RWPE1 (cell line): ENCODE results near the gene TMEM100.

ENCODE experiments used
- CTCF ChIA-PET: fragments of 350-600 bp; sonication (Branson Sonifier 250); formaldehyde crosslinking; extraction: SDS; loops from one replicate; lab custom pipeline; 2021; lab: Yijun Ruan, JAX
- POLR2A ChIA-PET: fragments of 400-600 bp; formaldehyde crosslinking; extraction: SDS; loops from one replicate; lab custom pipeline; 2020; ENCODE audit warnings: antibody characterized with exemption; ENCODE audit not compliant: low non-redundant PET; lab: Yijun Ruan, JAX
- DNase-seq: peaks from one replicate; pipeline ENCODE4 v3.0.0; 2012; ENCODE audit warnings: low spot score
- H3K27ac ChIP-seq: fragments of 450-650 bp; 2 replicates; pipeline ENCODE4 v1.5.1; 2017
- CTCF ChIP-seq: fragments of 450-650 bp; conservative IDR thresholded peaks from 2 replicates; pipeline ENCODE4 v1.5.1; 2017; ENCODE audit warnings: low read depth, mild to moderate bottlenecking

TMEM100 gene

GRCh38 chr17:55746466-55746865 is 23.8 kb upstream of the TMEM100 start:
- POLR2A ChIA-PET: no interaction called here
- no peak overlapping the region for H3K27ac ChIP-seq
- CTCF ChIA-PET: no interaction called here
- no peak for DNase-seq
- no peak for TF ChIP-seq CTCF

- POLR2A ChIA-PET: no interaction called here
- CTCF ChIA-PET: interaction anchor here (0.9 kb wide), 1 partner anchor 10 kb away, joined by 3 read pairs; no protein-coding TSS in a partner anchor
- TF ChIP-seq CTCF: no peak
- DNase-seq: no peak
- H3K27ac ChIP-seq: no peak overlapping the region
Measured at GRCh38 chr17:55745258-55745657, 22.6 kb upstream of the TMEM100 start.

GRCh38 chr17:55743103-55743679 is 20.5 kb upstream of the TMEM100 start:
- ChIA-PET POLR2A (no interaction called here), CTCF (no interaction called here)
- no peak for TF ChIP-seq CTCF
- peak; percentile 65 for DNase-seq
- no peak overlapping the region for H3K27ac ChIP-seq

DNA sequence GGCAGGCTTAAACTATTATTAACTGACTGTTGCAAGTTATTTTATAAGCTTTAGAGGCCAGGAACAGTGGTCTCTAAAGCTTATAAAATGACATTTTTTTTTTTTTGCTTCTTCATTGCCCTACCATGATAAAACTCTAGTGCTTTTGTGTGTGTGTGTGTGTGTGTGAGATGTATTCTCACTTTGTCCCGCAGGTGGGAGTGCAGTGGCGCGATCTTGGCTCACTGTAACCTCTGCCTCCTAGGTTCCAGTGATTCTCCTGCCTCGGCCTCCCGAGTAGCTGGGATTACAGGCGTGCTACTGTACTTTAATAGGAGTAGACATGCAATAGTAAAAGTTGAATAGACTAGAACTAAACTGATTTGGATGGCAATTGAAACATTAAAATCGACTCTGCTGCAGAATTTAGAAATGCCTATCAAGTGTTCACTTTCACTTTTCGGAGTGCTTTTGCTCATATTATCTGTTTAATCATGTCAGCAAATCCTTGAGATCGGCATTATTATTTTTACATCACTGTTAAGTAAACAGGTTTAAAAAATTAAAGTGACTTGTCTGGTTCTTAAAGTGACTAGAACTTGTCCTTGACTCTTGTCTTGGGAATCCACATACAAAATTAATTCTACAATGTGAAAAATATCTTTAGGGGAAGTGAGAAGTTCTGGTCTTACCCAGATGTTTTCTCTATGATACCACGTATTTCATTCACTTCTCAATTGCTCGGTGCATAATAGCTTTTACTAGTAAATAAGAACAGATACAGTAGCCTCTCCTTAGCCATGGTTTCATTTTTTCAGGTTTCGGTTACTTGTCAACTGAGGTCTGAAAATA is 19.8 kb upstream of the TMEM100 start:
- DNase-seq: no peak
- H3K27ac ChIP-seq: no peak overlapping the region
- POLR2A ChIA-PET: no interaction called here
- TF ChIP-seq CTCF: no peak
- CTCF ChIA-PET: interaction anchor here (0.7 kb wide), 1 partner anchor 24 kb away, joined by 3 read pairs; no protein-coding TSS in a partner anchor

DNA sequence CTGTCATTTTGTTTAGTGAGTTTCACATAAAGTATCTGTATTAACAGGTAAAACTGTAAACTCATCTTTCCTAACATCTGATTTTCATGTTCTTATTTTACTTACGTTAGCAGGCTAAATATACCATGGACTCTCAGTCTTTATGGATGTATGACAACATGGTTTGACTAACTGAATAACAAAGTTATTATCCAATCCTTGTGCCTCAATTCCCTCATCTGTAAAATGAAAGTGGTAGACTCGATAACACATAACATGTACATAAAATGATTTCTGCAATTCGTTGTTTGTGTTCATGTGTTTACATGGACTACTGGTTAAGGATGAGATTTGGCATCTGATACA is 18.7 kb upstream of the TMEM100 start:
- DNase-seq: no peak
- ChIA-PET POLR2A (no interaction called here), CTCF (no interaction called here)
- H3K27ac ChIP-seq: no peak overlapping the region
- TF ChIP-seq CTCF: no peak

DNA sequence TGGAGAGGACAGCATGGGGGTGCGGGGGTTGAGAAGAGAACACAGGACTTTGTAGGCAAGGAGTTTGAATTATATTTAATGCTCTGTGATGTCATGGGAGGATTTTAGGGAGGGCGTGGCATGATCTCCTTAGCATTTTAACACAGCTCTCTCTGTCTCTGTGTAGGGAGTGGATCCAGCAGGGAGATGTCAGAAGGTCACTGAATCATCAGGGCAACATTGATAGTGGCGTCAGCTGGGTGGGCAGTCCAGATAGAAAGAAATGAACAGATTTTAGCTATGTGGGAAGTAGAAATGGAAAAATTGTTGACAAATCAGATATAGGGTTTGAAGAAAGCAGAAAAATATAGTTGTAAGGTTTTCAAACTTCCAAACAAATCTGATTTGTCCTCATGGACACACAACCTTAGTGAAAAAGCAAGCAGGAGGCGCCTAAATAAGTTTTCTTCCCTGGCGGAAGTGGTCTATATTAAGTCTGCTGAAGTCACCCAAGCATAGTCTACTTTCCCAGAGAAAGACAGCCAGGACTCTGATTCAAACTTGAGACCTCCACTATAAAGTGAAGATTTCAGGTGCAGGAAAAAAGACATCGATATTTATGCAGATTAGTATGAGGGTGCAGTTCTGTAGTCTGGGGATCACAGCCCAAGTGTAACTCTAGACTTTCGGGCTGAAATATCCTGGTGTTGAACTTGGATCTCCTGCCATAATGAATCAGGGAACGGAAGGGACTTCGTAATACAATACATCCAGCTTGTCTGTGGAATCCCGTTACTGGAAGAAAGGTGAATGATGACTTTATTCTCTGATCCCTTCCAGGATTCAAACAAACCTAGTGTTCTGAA is 18.1 kb upstream of the TMEM100 start:
- DNase-seq: no peak
- ChIA-PET CTCF (no interaction called here), POLR2A (no interaction called here)
- TF ChIP-seq CTCF: no peak
- no peak overlapping the region for H3K27ac ChIP-seq
